NCI-H345 (cell line): Measurements from ENCODE around the gene ARID2.

Source experiments
- DNase-seq: peaks from one replicate; lab custom pipeline; 2025; lab: John Stamatoyannopoulos, UW

ARID2 gene, protein sequence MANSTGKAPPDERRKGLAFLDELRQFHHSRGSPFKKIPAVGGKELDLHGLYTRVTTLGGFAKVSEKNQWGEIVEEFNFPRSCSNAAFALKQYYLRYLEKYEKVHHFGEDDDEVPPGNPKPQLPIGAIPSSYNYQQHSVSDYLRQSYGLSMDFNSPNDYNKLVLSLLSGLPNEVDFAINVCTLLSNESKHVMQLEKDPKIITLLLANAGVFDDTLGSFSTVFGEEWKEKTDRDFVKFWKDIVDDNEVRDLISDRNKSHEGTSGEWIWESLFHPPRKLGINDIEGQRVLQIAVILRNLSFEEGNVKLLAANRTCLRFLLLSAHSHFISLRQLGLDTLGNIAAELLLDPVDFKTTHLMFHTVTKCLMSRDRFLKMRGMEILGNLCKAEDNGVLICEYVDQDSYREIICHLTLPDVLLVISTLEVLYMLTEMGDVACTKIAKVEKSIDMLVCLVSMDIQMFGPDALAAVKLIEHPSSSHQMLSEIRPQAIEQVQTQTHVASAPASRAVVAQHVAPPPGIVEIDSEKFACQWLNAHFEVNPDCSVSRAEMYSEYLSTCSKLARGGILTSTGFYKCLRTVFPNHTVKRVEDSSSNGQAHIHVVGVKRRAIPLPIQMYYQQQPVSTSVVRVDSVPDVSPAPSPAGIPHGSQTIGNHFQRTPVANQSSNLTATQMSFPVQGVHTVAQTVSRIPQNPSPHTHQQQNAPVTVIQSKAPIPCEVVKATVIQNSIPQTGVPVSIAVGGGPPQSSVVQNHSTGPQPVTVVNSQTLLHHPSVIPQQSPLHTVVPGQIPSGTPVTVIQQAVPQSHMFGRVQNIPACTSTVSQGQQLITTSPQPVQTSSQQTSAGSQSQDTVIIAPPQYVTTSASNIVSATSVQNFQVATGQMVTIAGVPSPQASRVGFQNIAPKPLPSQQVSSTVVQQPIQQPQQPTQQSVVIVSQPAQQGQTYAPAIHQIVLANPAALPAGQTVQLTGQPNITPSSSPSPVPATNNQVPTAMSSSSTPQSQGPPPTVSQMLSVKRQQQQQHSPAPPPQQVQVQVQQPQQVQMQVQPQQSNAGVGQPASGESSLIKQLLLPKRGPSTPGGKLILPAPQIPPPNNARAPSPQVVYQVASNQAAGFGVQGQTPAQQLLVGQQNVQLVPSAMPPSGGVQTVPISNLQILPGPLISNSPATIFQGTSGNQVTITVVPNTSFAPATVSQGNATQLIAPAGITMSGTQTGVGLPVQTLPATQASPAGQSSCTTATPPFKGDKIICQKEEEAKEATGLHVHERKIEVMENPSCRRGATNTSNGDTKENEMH (N-terminal part only)

GRCh38 chr12:45729233-45730083 lies at the start of gene ARID2:
Gene ARID2, plus strand, starts transcription at chr12:45729706. Its CDS starts 131 bp downstream, at chr12:45729837.
- DNase-seq, result peak; percentile 7

DNA sequence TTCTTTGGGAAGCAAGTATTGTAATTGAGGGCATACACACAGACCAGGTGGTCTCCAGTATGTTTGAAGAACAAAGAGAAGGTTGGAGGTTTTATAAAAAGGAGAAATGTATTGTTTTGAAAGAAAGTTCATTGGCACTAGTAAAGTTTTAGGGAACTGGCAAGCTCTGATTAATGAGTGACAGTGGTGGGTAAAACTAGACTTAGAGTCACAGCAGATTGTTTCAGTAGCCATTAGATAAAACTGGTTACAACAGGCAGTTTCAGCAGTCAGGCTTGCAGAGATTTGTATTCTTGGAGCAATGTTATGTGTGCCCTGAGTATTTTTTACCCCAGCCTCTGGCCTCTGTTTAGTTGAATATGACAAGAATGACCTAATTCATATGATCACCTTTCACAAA lies 49.1 kb upstream of the ARID2 start:
- no peak for DNase-seq

- DNase-seq, result no peak
Observed at GRCh38 chr12:45681465-45681864, 48.0 kb upstream of the ARID2 start.

- no peak for DNase-seq
Observed at GRCh38 chr12:45685680-45686079, 43.8 kb upstream of the ARID2 start.

DNA sequence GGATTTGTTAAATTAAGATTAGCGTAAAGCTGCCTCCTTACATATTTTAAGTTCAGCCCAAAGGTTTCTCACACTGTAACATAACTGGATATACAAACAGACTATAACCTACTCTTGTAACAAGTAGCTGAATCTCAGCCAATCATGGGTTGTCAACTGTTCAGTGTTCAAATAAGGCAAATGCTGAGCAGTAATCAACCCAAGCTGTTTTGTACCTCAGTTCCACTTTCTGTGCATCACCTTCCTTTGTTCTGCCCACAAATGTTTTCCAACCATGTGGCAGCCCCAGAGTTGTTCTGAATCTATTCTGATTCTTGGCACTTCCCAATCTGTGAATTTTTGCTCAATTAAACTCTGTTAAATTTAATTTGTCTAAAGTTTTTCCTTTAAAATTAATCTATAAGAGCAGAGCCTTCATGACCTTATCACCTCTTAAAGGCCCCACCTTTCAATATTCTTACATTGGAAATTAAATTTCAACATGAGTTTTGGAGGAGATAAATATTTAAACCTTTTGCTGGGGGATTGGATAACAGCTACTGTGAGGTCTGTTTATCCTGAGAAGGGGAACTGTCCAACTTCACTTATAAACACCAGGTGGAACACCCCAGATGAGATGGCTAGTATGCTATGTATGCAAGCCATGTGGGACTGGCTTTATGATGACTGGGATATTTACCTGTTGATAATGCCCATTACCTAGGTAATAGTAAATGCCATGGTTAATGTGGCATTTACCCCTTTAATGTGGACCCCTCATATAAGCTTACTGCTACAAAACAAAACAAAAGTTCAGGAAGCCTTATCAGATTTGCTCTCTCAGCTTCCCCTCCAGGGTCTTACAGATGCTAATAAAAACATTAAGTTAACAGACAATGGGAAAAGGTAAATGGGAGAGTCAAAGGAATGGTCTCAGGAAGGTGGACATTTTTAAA lies 42.2 kb upstream of the ARID2 start:
- DNase-seq, result no peak

- DNase-seq, result no peak
Observed at GRCh38 chr12:45688183-45688582, 41.3 kb upstream of the ARID2 start.

DNA sequence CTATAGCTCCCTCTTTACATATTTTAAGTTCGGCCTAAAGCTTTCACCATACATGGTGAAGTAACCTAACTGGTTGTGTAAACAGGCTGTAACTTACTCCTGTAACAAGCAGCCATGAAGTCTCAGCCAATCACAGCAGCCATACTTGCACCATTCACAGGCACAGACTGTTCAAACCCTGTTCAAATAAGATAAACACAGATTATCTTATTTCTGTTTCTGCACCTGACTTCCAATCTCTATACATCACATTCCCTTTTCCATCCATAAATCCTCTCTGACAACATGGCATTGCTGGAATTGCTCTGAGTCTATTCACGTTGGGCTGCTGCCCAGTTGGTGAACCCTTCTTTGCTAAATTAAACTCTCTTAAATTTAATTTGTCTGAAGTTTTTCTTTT lies 34.5 kb upstream of the ARID2 start:
- no peak for DNase-seq

GRCh38 chr12:45695606-45696005 lies 33.9 kb upstream of the ARID2 start:
- DNase-seq, result no peak

GRCh38 chr12:45696049-45696448 lies 33.5 kb upstream of the ARID2 start:
- DNase-seq, result no peak

GRCh38 chr12:45697371-45697770 lies 32.1 kb upstream of the ARID2 start:
- no peak for DNase-seq

DNA sequence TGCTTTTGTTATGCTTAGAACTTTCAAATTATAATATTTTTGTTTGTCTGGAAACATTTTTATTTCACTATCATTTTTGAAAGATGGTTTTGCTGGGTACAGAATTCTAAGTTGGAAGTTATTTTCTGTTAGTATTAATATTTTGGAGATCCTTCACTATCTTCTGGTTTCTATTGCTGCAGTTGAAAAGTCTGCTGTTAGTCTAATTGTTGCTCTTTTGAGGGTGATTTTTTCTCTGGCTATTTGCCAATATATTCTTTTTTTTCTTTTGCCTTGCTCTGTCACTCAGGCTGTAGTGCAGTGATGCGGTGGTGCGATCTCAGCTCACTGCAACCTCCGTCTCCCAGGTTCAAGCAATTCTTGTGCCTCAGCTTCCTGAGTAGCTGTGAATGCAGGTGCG lies 28.2 kb upstream of the ARID2 start:
- no peak for DNase-seq

- DNase-seq, result no peak
Observed at GRCh38 chr12:45703942-45704341, 25.6 kb upstream of the ARID2 start.

GRCh38 chr12:45704968-45705367 lies 24.5 kb upstream of the ARID2 start:
- DNase-seq, result no peak

GRCh38 chr12:45705404-45705803 lies 24.1 kb upstream of the ARID2 start:
- no peak for DNase-seq

GRCh38 chr12:45707241-45707857 lies 22.2 kb upstream of the ARID2 start:
- DNase-seq, result no peak

- DNase-seq, result no peak
Observed at GRCh38 chr12:45708363-45708762, 21.1 kb upstream of the ARID2 start.

DNA sequence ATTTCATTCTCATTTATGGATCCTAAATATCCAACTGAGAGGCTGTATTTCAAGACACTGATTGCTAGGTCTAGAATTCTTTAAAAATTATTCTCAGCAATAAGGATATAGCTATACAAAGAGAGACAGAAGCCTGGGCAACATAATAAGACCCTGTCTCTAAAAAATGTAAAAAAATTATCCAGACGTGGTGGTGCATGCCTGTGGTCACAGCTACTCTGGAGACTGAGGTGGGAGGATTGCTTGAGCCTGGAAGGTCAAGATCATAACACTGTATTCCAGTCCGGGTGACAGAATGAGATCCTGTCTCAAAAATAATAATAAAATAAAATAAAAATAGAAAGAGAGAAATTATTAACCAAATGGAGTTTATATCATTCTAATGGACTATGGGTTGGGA lies 20.6 kb upstream of the ARID2 start:
- DNase-seq, result no peak

DNA sequence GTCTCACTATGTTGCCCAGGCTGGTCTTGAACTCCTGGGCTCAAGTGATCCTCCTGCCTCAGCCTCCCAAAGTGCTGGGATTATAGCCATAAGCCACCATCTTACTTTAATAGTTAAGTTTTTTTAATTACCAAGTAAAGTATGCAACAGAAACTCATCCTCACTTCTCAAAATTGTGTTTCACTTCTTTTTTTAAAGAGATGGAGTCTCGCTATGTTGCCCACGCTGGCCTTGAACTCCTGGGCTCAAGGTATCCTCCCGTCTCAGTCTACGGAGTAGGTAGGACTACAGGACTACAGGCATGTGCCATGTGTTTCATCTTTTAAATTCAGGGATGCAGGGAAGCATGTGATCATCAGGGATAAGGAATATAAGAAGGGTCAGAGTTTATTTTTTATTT lies 17.2 kb upstream of the ARID2 start:
- no peak for DNase-seq

- DNase-seq, result no peak
Observed at GRCh38 chr12:45713078-45713477, 16.4 kb upstream of the ARID2 start.

GRCh38 chr12:45718306-45718705 lies 11.2 kb upstream of the ARID2 start:
- DNase-seq, result no peak
